ENCODE results near the gene C14orf180.
"Not testable (repeated sequence)": the region's sequence is repeated elsewhere in the genome, so short reads cannot be mapped to it uniquely, and the experiment has no call there.

Gene C14orf180

GRCh38 chr14:104579939-104580338, 375 bp downstream of the C14orf180 start:
- DNase-seq: not testable (repeated sequence)

GRCh38 chr14:104580961-104581360, 1.4 kb downstream of the C14orf180 start:
- DNase-seq: no peak

- DNase-seq: no peak
These were observed 2.0 kb downstream of the C14orf180 start for GRCh38 chr14:104581521-104581920.

- DNase-seq: no peak
These were observed 2.4 kb downstream of the C14orf180 start for GRCh38 chr14:104582005-104582404.

GRCh38 chr14:104582662-104583061, 3.1 kb downstream of the C14orf180 start:
- no peak for DNase-seq

GRCh38 chr14:104583424-104584306, 4.1 kb downstream of the C14orf180 start:
- no peak for DNase-seq

- DNase-seq: no peak
These were observed 5.0 kb downstream of the C14orf180 start for GRCh38 chr14:104584557-104584956.

- DNase-seq: no peak
These were observed 6.6 kb downstream of the C14orf180 start for GRCh38 chr14:104585966-104586697.

- no peak for DNase-seq
These were observed 7.5 kb downstream of the C14orf180 start for GRCh38 chr14:104586832-104587620.

- DNase-seq: no peak
These were observed 8.1 kb downstream of the C14orf180 start for GRCh38 chr14:104587641-104588040.

GRCh38 chr14:104588066-104588857, 8.7 kb downstream of the C14orf180 start:
- no peak for DNase-seq

GRCh38 chr14:104589338-104590195, 10.0 kb downstream of the C14orf180 start:
- DNase-seq: no peak

- DNase-seq: no peak
These were observed 10.8 kb downstream of the C14orf180 start for GRCh38 chr14:104590240-104590965.

- no peak for DNase-seq
These were observed 11.5 kb downstream of the C14orf180 start for GRCh38 chr14:104591031-104591430.

- no peak for DNase-seq
These were observed 12.1 kb downstream of the C14orf180 start for GRCh38 chr14:104591506-104592291.

- no peak for DNase-seq
These were observed 12.7 kb downstream of the C14orf180 start for GRCh38 chr14:104592292-104592672.

- DNase-seq: no peak
These were observed 13.2 kb downstream of the C14orf180 start for GRCh38 chr14:104592785-104593184.

GRCh38 chr14:104593241-104593701, 13.7 kb downstream of the C14orf180 start:
- no peak for DNase-seq

- no peak for DNase-seq
These were observed 14.2 kb downstream of the C14orf180 start for GRCh38 chr14:104593710-104594136.

All from T1000 (cell line).